CD4-positive, alpha-beta T cell treated with Interferon gamma for 1 hour (primary cell): ENCODE measurements around the gene CHMP1A.

ENCODE experiments used
- DNase-seq: peaks from one replicate; pipeline ENCODE4 v3.0.0-alpha.2; 2020

The CHMP1A gene

DNA sequence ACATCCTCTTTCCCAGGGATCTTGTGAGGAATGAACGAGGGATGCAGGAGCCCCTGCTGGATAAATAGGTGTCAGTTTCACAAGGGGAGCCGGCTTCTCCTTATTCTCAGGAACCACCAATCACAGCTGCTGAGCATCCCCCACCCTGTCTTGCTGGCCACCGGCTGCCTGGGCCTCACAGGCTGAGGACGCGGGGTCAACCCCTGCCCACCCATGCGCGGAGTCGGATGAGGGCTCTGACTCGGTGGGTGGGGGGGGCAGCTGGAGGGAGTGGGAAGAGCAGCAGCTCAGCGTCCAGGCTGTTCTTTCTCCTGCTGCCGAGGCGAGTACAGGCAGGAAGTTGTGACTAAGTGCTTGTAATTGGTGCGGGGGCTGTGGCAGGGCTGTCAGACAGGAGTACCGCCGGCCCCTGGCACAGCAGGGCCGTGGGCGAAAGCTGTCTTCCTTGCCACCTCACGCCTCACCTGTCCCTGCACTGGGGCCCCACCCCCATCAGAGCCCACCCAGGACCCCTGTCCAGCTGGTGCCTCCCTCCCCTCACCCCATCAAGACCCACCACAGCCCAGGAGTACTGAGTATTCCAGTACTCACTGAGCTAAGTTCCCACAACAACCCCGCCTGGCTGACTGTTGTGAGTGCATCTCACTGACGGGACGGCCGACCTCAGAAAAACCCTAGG, 55.1 kb downstream of the CHMP1A start:
- DNase-seq: peak; percentile 26

- DNase-seq: no peak
These were observed 55.6 kb downstream of the CHMP1A start for GRCh38 chr16:89601906-89602272.

GRCh38 chr16:89600956-89601355, 56.6 kb downstream of the CHMP1A start:
- no peak for DNase-seq

DNA sequence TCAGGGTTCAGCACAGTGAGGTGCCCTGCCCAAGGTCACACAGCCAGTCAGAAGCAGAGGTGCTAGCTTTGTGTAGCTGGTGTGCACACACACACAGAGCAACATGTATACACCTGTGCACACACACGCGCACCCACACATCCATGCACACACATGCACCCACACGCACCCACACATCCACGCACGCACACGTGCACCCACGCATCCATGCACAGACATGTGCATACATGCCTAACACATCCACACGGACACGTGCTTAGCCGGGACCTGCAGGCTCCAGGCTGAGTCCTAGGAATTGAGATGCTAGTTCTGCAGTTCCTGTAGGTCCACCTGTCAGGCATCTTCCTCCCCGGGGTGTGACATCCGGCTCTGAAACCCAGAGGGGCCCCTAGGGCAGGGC, 57.1 kb downstream of the CHMP1A start:
- DNase-seq: no peak

DNA sequence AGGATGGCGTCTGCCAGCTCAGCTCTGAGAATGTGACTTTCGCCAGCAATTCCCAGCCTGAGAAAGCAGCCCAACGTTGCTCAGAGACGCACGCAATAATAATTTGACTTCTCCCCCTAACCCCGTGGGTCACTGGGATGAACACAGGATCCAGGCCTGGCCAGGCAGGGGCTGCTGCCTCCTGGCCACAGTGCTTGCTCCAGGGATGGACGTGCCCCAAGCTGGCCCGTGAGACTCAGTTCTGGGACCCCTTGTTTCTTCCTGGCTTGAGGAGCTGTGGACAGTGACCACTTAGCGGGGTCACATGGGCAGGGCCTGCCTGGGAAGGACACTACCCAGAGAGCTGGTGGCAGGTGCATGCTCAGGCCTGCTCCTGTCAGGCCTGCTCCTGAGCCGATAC, 57.6 kb downstream of the CHMP1A start:
- DNase-seq: no peak

- no peak for DNase-seq
These were observed 58.1 kb downstream of the CHMP1A start for GRCh38 chr16:89599451-89599858.

- DNase-seq: no peak
These were observed 59.3 kb downstream of the CHMP1A start for GRCh38 chr16:89598199-89598598.

GRCh38 chr16:89596957-89597649, 60.4 kb downstream of the CHMP1A start:
- DNase-seq: no peak

DNA sequence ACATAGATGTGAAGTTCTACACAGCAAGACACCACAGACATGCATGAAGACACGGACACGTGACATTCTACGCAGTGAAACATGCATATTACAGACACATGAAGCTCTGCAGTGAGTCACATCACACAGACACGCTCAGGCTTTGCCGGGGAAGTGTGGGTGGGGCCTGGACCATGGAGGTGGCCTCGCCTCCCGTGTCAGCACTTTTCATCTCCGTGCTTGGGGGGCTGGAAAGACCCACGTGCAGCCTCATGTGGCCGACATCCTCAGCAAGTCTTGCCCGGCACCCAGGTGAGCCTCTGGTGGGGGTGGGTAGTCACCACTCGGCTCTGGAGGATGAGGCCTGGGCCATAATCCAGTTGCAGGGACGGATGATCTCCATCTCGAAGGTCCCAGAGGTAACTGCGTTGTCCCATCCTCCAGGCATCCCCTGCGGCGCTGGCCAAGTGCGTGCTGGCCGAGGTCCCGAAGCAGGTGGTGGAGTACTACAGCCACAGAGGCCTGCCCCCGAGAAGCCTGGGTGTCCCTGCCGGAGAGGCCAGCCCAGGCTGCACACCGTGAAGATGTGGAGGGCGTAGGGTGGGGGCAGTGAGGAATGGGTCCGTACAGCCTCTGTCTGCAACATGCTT, 61.3 kb downstream of the CHMP1A start:
- no peak for DNase-seq

DNA sequence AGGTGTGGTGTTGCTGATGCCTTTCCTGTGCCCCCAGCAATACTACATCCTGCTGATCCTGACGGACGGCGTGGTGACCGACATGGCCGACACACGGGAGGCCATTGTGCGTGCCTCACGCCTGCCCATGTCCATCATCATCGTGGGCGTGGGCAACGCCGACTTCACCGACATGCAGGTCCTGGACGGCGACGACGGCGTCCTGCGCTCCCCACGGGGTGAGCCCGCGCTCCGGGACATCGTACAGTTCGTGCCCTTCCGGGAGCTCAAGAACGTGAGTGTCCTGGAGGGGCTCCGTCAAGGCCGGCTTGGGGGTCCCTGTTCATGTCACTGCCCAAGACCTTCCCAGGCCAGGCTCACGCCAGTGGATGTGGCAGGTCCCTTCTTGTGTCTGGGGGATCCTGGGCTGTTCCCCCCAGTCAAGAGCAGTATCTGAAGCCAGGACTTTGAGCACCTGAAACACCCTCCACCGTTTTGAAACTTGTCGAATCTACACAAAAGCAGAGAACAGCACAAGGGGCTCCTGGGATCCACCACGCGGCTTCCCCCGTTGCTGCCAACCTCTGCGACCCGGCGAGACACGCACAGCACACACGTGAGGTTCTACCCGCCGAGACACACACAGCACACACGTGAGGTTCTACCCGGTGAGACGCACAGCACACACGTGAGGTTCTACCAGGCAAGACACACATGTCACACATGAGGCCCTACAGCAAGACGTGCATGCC, 62.0 kb downstream of the CHMP1A start:
- DNase-seq: no peak
